Neuronal stem cell (in vitro differentiated cells): Measurements from ENCODE around the gene RIPK3.

Source experiments
- DNase-seq: peaks from one replicate; pipeline ENCODE4 v3.0.0-alpha.2; 2013; ENCODE audit warnings: low spot score
- H2AFZ ChIP-seq: one replicate; pipeline ENCODE4 v1.6.1; 2013; ENCODE audit warnings: mild to moderate bottlenecking, low read length, inconsistent platforms
- H2AK5ac ChIP-seq: 2 replicates; pipeline ENCODE4 v1.6.1; 2013; ENCODE audit warnings: low read depth, mild to moderate bottlenecking, inconsistent platforms, low read length, moderate library complexity, mixed read lengths
- H2BK120ac ChIP-seq: 2 replicates; pipeline ENCODE4 v1.6.1; 2013; ENCODE audit warnings: low read depth, mild to moderate bottlenecking, inconsistent platforms, low read length, moderate library complexity, mixed read lengths
- H2BK12ac ChIP-seq: one replicate; pipeline ENCODE4 v1.6.1; 2013; ENCODE audit warnings: low read length, inconsistent platforms
- H2BK15ac ChIP-seq: 2 replicates; pipeline ENCODE4 v1.6.1; 2013; ENCODE audit warnings: mild to moderate bottlenecking, low read length, inconsistent platforms, mixed read lengths
- H2BK5ac ChIP-seq: one replicate; pipeline ENCODE4 v1.6.1; 2013; ENCODE audit warnings: inconsistent platforms, mild to moderate bottlenecking, low read length, moderate library complexity
- H3K14ac ChIP-seq: one replicate; pipeline ENCODE4 v1.6.1; 2013; ENCODE audit warnings: low read length, inconsistent platforms
- H3K18ac ChIP-seq: 2 replicates; pipeline ENCODE4 v1.6.1; 2013; ENCODE audit warnings: low read length, inconsistent platforms
- H3K23ac ChIP-seq: 2 replicates; pipeline ENCODE4 v1.6.1; 2013; ENCODE audit warnings: low read depth, mild to moderate bottlenecking, mixed read lengths, low read length, inconsistent platforms; ENCODE audit not compliant: poor library complexity
- H3K27ac ChIP-seq: replicated peaks from 3 replicates; pipeline ENCODE4 v1.5.1; 2013; ENCODE audit warnings: low read length, inconsistent platforms
- H3K27me3 ChIP-seq, 3 experiments: 2 replicates each; pipeline ENCODE4 v1.6.1; 2013; ENCODE audit warnings: low read length in 3 of 3, mild to moderate bottlenecking in 2 of 3, inconsistent platforms in 1 of 3, low read depth in 1 of 3, mixed read lengths in 1 of 3, moderate library complexity in 1 of 3; ENCODE audit not compliant: control insufficient read depth in 3 of 3, insufficient read depth in 3 of 3
- H3K36me3 ChIP-seq, 2 donors: replicated peaks in 1 of 2; 2 replicates each; pipeline ENCODE4 v1.6.1; 2013; ENCODE audit warnings: low read length in 2 of 2; ENCODE audit not compliant: control insufficient read depth in 2 of 2, insufficient read depth in 2 of 2
- H3K4ac ChIP-seq: 2 replicates; pipeline ENCODE4 v1.6.1; 2013; ENCODE audit warnings: inconsistent platforms, mild to moderate bottlenecking, low read length, moderate library complexity
- H3K4me1 ChIP-seq, 2 donors: 1 replicate in 1 of 2; 2 replicates in 1 of 2; pipeline ENCODE4 v1.6.1; 2013; ENCODE audit warnings: low read length in 2 of 2, low read depth in 1 of 2; ENCODE audit not compliant: control insufficient read depth in 2 of 2, insufficient read depth in 1 of 2
- H3K4me2 ChIP-seq: one replicate; pipeline ENCODE4 v1.6.1; 2013; ENCODE audit warnings: mild to moderate bottlenecking, low read length, inconsistent platforms; ENCODE audit not compliant: insufficient read depth, poor library complexity, severe bottlenecking
- H3K4me3 ChIP-seq, 2 donors: 2 replicates each; pipeline ENCODE4 v1.5.1; 2013; ENCODE audit warnings: low read length in 2 of 2, mild to moderate bottlenecking in 2 of 2, inconsistent platforms in 1 of 2, moderate library complexity in 1 of 2
- H3K79me1 ChIP-seq: one replicate; pipeline ENCODE4 v1.6.1; 2013; ENCODE audit warnings: low read depth, mild to moderate bottlenecking, inconsistent platforms, low read length, moderate library complexity
- H3K9ac ChIP-seq: one replicate; pipeline ENCODE4 v1.6.1; 2013; ENCODE audit warnings: mild to moderate bottlenecking, low read depth, low read length, inconsistent platforms; ENCODE audit not compliant: poor library complexity
- H3K9me3 ChIP-seq, 2 donors: replicated peaks in 1 of 2; 2 replicates each; pipeline versions ENCODE3 to v1.6.1; 2013; ENCODE audit warnings: low read length in 2 of 2, mild to moderate bottlenecking in 2 of 2, inconsistent platforms in 1 of 2, low read depth in 1 of 2, mixed read lengths in 1 of 2, moderate library complexity in 1 of 2; ENCODE audit not compliant: control insufficient read depth in 2 of 2, insufficient read depth in 1 of 2
- H4K8ac ChIP-seq: one replicate; pipeline ENCODE4 v1.6.1; 2013; ENCODE audit warnings: low read depth, mild to moderate bottlenecking, inconsistent platforms, low read length, moderate library complexity
- H4K91ac ChIP-seq: one replicate; pipeline ENCODE4 v1.6.1; 2013; ENCODE audit warnings: low read length, low read depth, mild to moderate bottlenecking, inconsistent platforms; ENCODE audit not compliant: poor library complexity
- WGBS, 2 donors: extraction: QIAGEN DNeasy Blood & Tissue Kit; methylation state at CpG; one replicate each; pipeline ENCODE4 v1.1.7; 2013; ENCODE audit warnings: missing lambda C conversion rate in 2 of 2, mixed read lengths in 1 of 2; ENCODE audit not compliant: insufficient read length in 2 of 2, insufficient replicate concordance in 1 of 2; ENCODE audit errors: extremely low coverage in 2 of 2; 5-methylcytosine and 5-hydroxymethylcytosine counted together

The RIPK3 gene

DNA sequence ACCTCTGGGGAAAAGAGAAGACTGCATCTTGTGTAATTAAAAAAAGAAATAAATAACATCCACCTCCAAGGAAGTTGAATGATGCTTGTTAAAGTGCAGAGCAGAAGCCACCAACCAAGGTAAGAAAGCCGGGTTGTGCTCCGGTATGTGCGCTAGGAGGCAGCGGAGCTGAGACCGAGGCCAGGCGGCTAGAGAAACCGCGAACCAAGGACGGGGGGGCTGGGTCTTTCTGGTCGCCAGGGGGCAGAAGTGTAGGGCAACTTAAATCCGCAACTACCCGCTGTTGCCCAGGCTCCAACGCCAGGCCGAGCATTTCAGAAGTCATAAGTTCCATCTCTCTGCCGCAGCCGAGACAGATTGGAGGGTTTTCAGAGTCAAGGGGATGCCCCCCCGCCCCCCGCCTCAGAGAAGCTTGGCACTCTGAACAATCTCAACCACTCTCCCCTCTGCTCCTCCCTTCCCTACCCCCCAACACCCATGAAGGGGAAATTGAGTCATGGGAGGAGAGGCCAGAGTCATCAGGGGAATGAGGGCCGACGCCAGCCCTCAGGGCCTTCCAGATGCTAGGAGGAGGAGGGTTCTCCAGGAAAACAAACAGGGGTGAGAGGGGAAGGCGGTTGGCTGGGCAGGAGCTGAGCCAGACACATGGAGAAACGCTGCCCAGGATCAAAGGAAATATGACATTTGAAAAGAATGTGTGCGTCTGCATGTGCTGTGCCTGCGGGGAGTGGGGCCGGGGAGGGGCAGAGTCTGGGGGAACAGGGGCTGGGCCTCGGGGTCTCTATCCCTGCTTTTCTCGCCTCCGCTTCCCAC, 26.0 kb upstream of the RIPK3 start:
- Histone ChIP-seq H3K23ac (no peak overlapping the region), H3K18ac (peak overlapping the region; percentile 93), H2BK120ac (peak overlapping the region; percentile 90), H3K14ac (no peak overlapping the region), H3K27me3 (peaks cover 0 to 18% (median 2%) of the 10 kb centered on the region in 3 experiments), H2AK5ac (peak overlapping the region; percentile 60), H2BK12ac (peak overlapping the region; percentile 69), H3K4me1 (peaks cover 11 to 16% of the 10 kb centered on the region in 2 donors), H2BK15ac (peak overlapping the region; percentile 25), H3K4me2 (peak overlapping the region; percentile 65), H3K4ac (no peak overlapping the region), H3K4me3 (peak overlapping the region; percentile 63 to 83), H3K79me1 (peaks cover 2% of the 10 kb centered on the region), H3K36me3 (peaks cover 4 to 7% of the 10 kb centered on the region in 2 donors), H3K27ac (peak overlapping the region; percentile 91), H3K9ac (no peak overlapping the region), H4K91ac (no peak overlapping the region), H2BK5ac (peak overlapping the region; percentile 98), H3K9me3 (no peaks in the 10 kb centered on the region), H4K8ac (no peak overlapping the region), H2AFZ (peak overlapping the region; percentile 97)
- DNase-seq: peak; percentile 79
- WGBS, 2 donors: no CpG with 5 or more reads among the region's 28 CpGs

DNA sequence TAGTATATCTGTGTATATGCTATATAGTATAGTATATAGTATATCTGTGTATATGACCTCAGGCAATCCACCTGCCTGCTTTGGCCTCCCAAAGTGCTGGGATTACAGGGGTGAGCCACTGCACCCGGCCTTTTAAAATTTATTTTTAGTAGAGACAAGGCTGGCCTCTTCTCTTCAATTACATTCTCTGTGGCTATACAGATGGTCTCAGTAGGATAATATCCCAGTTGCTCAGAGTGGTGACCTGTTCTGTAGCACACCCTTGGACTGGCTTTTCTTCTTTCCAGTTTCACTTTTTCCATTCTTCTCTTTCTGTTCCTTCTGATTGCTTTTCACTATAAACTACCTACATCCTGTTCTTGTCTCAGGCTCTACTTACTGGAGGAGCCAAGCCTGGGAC, 25.1 kb upstream of the RIPK3 start:
- Histone ChIP-seq H2BK5ac (no peak overlapping the region), H3K36me3 (peaks cover 0 to 6% of the 10 kb centered on the region in 2 donors), H2BK15ac (no peak overlapping the region), H3K9me3 (no peaks in the 10 kb centered on the region), H2AK5ac (no peak overlapping the region), H2BK120ac (no peak overlapping the region), H2AFZ (no peak overlapping the region), H3K4ac (no peak overlapping the region), H4K8ac (no peak overlapping the region), H2BK12ac (no peak overlapping the region), H3K27ac (no peak overlapping the region), H3K27me3 (peaks cover 0 to 23% (median 2%) of the 10 kb centered on the region in 3 experiments), H3K14ac (no peak overlapping the region), H3K4me1 (peaks cover 8 to 16% of the 10 kb centered on the region in 2 donors), H3K79me1 (peaks cover 2% of the 10 kb centered on the region), H3K23ac (no peak overlapping the region), H3K9ac (no peak overlapping the region), H3K18ac (no peak overlapping the region), H4K91ac (no peak overlapping the region), H3K4me3 (no peak overlapping the region), H3K4me2 (no peak overlapping the region)
- DNase-seq: no peak
- no CpG with 5 or more reads among the region's 1 CpG for WGBS, 2 donors

DNA sequence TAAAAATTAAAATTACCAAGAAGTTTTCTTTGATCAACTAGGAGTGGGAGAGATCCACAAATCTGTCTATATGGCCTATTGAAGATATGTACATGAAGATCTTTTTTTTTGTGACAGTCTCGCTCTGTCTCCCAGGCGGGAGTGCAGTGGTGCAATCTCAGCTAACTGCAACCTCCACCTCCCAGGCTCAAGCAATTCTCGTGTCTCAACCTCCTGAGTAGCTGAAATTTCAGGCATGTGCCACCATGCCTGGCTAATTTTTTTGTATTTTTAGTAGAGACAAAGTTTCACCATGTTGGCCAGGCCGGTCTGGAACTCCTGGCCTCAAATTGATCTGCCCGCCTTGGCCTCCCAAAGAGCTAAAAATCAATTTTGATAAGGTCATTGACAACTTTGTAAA, 23.6 kb upstream of the RIPK3 start:
- no peak overlapping the region for H3K27ac ChIP-seq
- no peak overlapping the region for H3K9ac ChIP-seq
- no peaks in the 10 kb centered on the region for H3K79me1 ChIP-seq
- H2AK5ac ChIP-seq: no peak overlapping the region
- H3K4me1 ChIP-seq: peaks cover 2 to 8% of the 10 kb centered on the region in 2 donors
- H3K4me2 ChIP-seq: no peak overlapping the region
- no peak overlapping the region for H3K18ac ChIP-seq
- H2BK15ac ChIP-seq: no peak overlapping the region
- H2BK5ac ChIP-seq: no peak overlapping the region
- no peak overlapping the region for H4K8ac ChIP-seq
- H3K14ac ChIP-seq: no peak overlapping the region
- H3K23ac ChIP-seq: no peak overlapping the region
- H4K91ac ChIP-seq: no peak overlapping the region
- no peak overlapping the region for H2BK12ac ChIP-seq
- peaks cover 0 to 24% (median 2%) of the 10 kb centered on the region in 3 experiments for H3K27me3 ChIP-seq
- no peak overlapping the region for H3K4ac ChIP-seq
- H3K4me3 ChIP-seq: no peak overlapping the region
- no peak overlapping the region for H2AFZ ChIP-seq
- no peak for DNase-seq
- WGBS, 2 donors: no CpG with 5 or more reads among the region's 5 CpGs
- no peak overlapping the region for H2BK120ac ChIP-seq
- H3K9me3 ChIP-seq: no peaks in the 10 kb centered on the region
- H3K36me3 ChIP-seq: no peaks in the 10 kb centered on the region

DNA sequence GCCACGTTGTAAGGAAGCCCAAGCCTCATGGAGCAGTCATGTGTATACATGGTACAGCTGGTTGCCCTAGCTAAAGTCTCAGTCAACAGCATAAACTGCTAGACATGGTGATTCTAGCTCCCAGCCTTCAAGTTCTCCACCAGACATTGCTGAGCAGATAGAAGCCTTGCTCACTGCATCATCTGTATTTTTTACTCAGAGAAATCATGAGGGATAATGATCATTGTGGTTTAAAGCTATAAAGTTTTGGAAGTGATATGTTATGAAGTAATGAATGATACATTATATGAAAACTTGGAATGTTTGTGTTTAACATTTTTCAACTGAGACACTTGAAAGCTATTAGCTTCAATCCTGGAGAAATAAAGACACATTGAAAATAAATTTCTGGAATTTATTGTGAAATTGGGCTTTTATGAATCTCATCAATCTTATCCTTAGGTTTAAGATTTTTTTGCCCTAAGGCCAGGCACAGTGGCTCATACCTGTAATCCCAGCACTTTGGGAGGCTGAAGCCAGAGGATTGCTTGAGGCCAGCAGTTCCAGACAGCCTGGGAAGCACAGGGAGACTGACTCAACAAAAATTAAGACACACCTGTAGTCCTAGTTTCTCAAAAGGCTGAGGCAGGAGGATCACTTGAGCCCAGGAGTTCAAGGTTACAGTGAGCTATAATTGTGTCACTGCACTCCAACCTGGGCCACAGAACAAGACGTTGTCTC, 22.6 kb upstream of the RIPK3 start:
- no peak overlapping the region for H3K23ac ChIP-seq
- H3K27ac ChIP-seq: no peak overlapping the region
- H4K8ac ChIP-seq: no peak overlapping the region
- H3K4me3 ChIP-seq: no peak overlapping the region
- H2BK15ac ChIP-seq: no peak overlapping the region
- no peak overlapping the region for H3K18ac ChIP-seq
- no peaks in the 10 kb centered on the region for H3K36me3 ChIP-seq
- no peak overlapping the region for H3K14ac ChIP-seq
- no CpG with 5 or more reads among the region's 2 CpGs for WGBS, 2 donors
- H4K91ac ChIP-seq: no peak overlapping the region
- H2BK5ac ChIP-seq: no peak overlapping the region
- no peak overlapping the region for H2BK12ac ChIP-seq
- H2BK120ac ChIP-seq: no peak overlapping the region
- no peak for DNase-seq
- no peak overlapping the region for H3K4ac ChIP-seq
- H3K4me2 ChIP-seq: no peak overlapping the region
- no peaks in the 10 kb centered on the region for H3K79me1 ChIP-seq
- H3K9ac ChIP-seq: no peak overlapping the region
- peaks cover 2 to 6% of the 10 kb centered on the region in 2 donors for H3K4me1 ChIP-seq
- H2AFZ ChIP-seq: no peak overlapping the region
- peaks cover 0 to 30% (median 2%) of the 10 kb centered on the region in 3 experiments for H3K27me3 ChIP-seq
- H2AK5ac ChIP-seq: no peak overlapping the region
- H3K9me3 ChIP-seq: no peaks in the 10 kb centered on the region
